ENCODE measurements around the gene FRMD1.

The FRMD1 gene

GRCh38 chr6:168078943-168079405, at the start of gene FRMD1:
FRMD1 (minus strand) TSS chr6:168079212; CDS start chr6:168079094, 118 bp downstream.
- H3K9ac ChIP-seq (ENCODE audit: insufficient read length), result no peak within 1 kb of the TSS
- no peaks in the 10 kb centered on the region for H3K36me3 ChIP-seq (ENCODE audit: insufficient read depth, low read length)
- no peak for TF ChIP-seq POLR2AphosphoS5 (IDR thresholded peaks at IDR 0.05; ENCODE audit: borderline replicate concordance, low read depth, low read length)
- no peak for TF ChIP-seq FOXP2 (optimal IDR thresholded peaks at IDR 0.05; ENCODE audit: control extremely low read depth, extremely low read length, insufficient read depth)
- TF ChIP-seq EZH2 (IDR thresholded peaks at IDR 0.05), result no peak
- no peak within 1 kb of the TSS for H3K4me3 ChIP-seq
- no peaks in the 10 kb centered on the region for H3K9me3 ChIP-seq (ENCODE audit: low read depth, low read length)
- no peak for DNase-seq (ENCODE audit: low read depth, low spot score)
- no peak within 1 kb of the TSS for H3K27ac ChIP-seq

DNA sequence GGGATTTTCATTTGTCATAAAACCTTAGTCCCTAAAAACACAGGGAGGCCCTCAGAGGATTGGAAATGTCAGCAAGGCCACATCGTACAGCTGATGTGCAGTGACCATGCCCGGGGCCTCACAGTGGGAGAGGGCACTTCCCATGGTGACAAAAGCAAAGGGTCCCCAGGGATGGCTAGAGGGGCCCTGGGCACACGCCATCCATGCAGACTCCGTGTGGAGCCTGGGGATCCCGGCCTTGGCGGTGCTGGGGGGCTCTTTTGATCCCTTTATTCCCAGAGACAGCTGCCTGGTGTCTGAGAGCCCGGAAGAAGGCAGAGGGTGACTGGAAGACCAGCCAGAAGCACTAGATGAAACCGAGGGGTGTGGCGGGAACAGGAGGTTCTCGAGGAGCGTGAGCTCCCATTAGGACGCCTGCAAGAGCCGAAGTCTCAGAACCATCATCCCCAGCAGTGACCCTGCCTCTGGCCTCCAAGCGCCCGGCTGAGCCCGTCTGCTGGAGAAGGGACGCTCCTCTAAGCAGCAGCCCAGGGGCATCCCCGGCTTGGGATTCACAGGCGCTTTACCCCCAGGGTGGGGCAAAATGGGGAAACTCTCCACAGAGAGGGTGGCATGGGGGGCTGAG, 49.1 kb upstream of the FRMD1 start:
- H3K27ac ChIP-seq, result no peak overlapping the region
- TF ChIP-seq FOXP2 (optimal IDR thresholded peaks at IDR 0.05; ENCODE audit: control extremely low read depth, extremely low read length, insufficient read depth) (no peak), POLR2AphosphoS5 (IDR thresholded peaks at IDR 0.05; ENCODE audit: borderline replicate concordance, low read depth, low read length) (no peak), EZH2 (IDR thresholded peaks at IDR 0.05) (no peak)
- H3K9me3 ChIP-seq (ENCODE audit: low read depth, low read length), result no peaks in the 10 kb centered on the region
- H3K9ac ChIP-seq (ENCODE audit: insufficient read length), result no peak overlapping the region
- no peak overlapping the region for H3K4me3 ChIP-seq
- H3K36me3 ChIP-seq (ENCODE audit: insufficient read depth, low read length), result no peaks in the 10 kb centered on the region
- DNase-seq (ENCODE audit: low read depth, low spot score), result no peak

DNA sequence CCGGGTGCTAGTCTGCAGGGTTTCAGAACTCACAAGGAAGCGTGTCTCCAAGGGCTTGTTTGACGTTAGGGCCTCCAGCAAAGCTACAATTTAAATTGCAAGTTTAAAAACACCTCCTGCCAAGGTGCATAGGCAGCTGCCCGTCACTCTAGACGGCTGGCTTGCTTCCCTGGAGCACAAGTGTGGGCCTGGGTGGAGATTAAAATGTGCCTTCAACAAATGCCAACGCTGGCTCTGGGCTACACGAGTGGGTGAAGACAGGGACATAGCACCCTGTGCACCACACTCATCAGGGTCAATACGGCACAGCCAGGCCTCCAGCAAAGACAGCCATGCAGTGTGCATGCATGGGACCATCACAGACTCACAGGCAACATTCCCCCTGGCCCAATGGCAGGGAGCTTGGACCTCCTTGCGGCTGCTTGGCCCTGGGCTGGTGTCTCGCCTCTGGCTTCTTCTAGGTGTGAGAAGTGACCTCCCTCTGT, 48.4 kb upstream of the FRMD1 start:
- Histone ChIP-seq H3K27ac (no peak overlapping the region), H3K4me3 (no peak overlapping the region), H3K36me3 (ENCODE audit: insufficient read depth, low read length) (no peaks in the 10 kb centered on the region), H3K9me3 (ENCODE audit: low read depth, low read length) (no peaks in the 10 kb centered on the region), H3K9ac (ENCODE audit: insufficient read length) (no peak overlapping the region)
- TF ChIP-seq POLR2AphosphoS5 (IDR thresholded peaks at IDR 0.05; ENCODE audit: borderline replicate concordance, low read depth, low read length) (no peak), EZH2 (IDR thresholded peaks at IDR 0.05) (no peak)
- DNase-seq (ENCODE audit: low read depth, low spot score), result no peak

DNA sequence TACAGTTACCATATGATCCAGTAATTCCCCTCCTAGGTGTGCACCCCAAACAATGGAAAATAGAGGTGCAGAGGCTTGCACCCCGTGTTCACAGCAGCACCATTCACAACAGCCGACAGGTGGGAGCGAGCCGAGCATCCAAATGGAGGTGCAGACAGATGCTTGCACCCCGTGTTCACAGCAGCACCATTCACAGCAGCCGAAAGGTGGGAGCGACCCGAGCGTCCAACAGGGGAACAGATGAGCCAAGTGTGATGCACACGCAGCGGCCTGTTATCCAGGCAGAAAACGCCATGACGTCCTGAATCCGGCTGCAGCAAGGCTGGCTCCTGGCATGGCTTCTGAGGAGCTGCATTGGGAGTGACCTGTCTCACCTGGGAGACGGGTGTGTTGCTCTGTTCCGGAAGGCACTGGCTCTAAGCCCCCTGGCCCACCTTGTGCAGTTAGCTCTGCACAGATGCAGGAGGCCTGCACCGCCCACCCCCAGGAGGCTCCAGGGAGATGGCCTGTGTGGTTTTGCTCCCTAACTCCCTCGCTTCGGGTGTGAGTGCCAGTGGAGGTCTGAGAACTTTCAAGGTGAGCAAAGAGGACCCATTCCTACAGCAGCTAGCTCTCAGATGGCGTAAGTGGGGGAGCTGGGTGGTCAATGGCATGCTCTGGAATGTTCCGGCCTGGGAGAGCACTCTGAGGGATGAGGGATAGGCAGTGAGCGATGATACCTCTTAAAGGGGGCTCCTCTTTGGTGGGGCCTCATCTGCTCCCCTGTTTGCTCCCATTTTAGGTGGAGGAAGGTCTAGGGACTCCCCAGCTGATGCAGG, 47.8 kb upstream of the FRMD1 start:
- H3K9ac ChIP-seq (ENCODE audit: insufficient read length), result no peak overlapping the region
- no peak for DNase-seq (ENCODE audit: low read depth, low spot score)
- no peaks in the 10 kb centered on the region for H3K36me3 ChIP-seq (ENCODE audit: insufficient read depth, low read length)
- H3K4me3 ChIP-seq, result no peak overlapping the region
- no peaks in the 10 kb centered on the region for H3K9me3 ChIP-seq (ENCODE audit: low read depth, low read length)
- TF ChIP-seq POLR2AphosphoS5 (IDR thresholded peaks at IDR 0.05; ENCODE audit: borderline replicate concordance, low read depth, low read length), result no peak
- no peak for TF ChIP-seq FOXP2 (optimal IDR thresholded peaks at IDR 0.05; ENCODE audit: control extremely low read depth, extremely low read length, insufficient read depth)
- no peak for TF ChIP-seq EZH2 (IDR thresholded peaks at IDR 0.05)
- H3K27ac ChIP-seq, result no peak overlapping the region

- no peak for DNase-seq (ENCODE audit: low read depth, low spot score)
- TF ChIP-seq EZH2 (IDR thresholded peaks at IDR 0.05) (no peak), FOXP2 (optimal IDR thresholded peaks at IDR 0.05; ENCODE audit: control extremely low read depth, extremely low read length, insufficient read depth) (no peak), POLR2AphosphoS5 (IDR thresholded peaks at IDR 0.05; ENCODE audit: borderline replicate concordance, low read depth, low read length) (no peak)
- no peak overlapping the region for H3K27ac ChIP-seq
- H3K9ac ChIP-seq (ENCODE audit: insufficient read length), result no peak overlapping the region
- H3K4me3 ChIP-seq, result no peak overlapping the region
- no peaks in the 10 kb centered on the region for H3K36me3 ChIP-seq (ENCODE audit: insufficient read depth, low read length)
- H3K9me3 ChIP-seq (ENCODE audit: low read depth, low read length), result no peaks in the 10 kb centered on the region
Observed at GRCh38 chr6:168125429-168126001, 46.5 kb upstream of the FRMD1 start.

GRCh38 chr6:168124921-168125320, 45.9 kb upstream of the FRMD1 start:
- Histone ChIP-seq H3K27ac (no peak overlapping the region), H3K9ac (ENCODE audit: insufficient read length) (no peak overlapping the region), H3K36me3 (ENCODE audit: insufficient read depth, low read length) (no peaks in the 10 kb centered on the region), H3K9me3 (ENCODE audit: low read depth, low read length) (no peaks in the 10 kb centered on the region), H3K4me3 (no peak overlapping the region)
- DNase-seq (ENCODE audit: low read depth, low spot score), result no peak
- TF ChIP-seq POLR2AphosphoS5 (IDR thresholded peaks at IDR 0.05; ENCODE audit: borderline replicate concordance, low read depth, low read length) (no peak), EZH2 (IDR thresholded peaks at IDR 0.05) (no peak), FOXP2 (optimal IDR thresholded peaks at IDR 0.05; ENCODE audit: control extremely low read depth, extremely low read length, insufficient read depth) (no peak)

GRCh38 chr6:168124158-168124557, 45.1 kb upstream of the FRMD1 start:
- no peak overlapping the region for H3K27ac ChIP-seq
- no peak for TF ChIP-seq EZH2 (IDR thresholded peaks at IDR 0.05)
- TF ChIP-seq POLR2AphosphoS5 (IDR thresholded peaks at IDR 0.05; ENCODE audit: borderline replicate concordance, low read depth, low read length), result no peak
- TF ChIP-seq FOXP2 (optimal IDR thresholded peaks at IDR 0.05; ENCODE audit: control extremely low read depth, extremely low read length, insufficient read depth), result no peak
- H3K4me3 ChIP-seq, result no peak overlapping the region
- H3K36me3 ChIP-seq (ENCODE audit: insufficient read depth, low read length), result no peaks in the 10 kb centered on the region
- no peak for DNase-seq (ENCODE audit: low read depth, low spot score)
- H3K9ac ChIP-seq (ENCODE audit: insufficient read length), result no peak overlapping the region
- no peaks in the 10 kb centered on the region for H3K9me3 ChIP-seq (ENCODE audit: low read depth, low read length)

DNA sequence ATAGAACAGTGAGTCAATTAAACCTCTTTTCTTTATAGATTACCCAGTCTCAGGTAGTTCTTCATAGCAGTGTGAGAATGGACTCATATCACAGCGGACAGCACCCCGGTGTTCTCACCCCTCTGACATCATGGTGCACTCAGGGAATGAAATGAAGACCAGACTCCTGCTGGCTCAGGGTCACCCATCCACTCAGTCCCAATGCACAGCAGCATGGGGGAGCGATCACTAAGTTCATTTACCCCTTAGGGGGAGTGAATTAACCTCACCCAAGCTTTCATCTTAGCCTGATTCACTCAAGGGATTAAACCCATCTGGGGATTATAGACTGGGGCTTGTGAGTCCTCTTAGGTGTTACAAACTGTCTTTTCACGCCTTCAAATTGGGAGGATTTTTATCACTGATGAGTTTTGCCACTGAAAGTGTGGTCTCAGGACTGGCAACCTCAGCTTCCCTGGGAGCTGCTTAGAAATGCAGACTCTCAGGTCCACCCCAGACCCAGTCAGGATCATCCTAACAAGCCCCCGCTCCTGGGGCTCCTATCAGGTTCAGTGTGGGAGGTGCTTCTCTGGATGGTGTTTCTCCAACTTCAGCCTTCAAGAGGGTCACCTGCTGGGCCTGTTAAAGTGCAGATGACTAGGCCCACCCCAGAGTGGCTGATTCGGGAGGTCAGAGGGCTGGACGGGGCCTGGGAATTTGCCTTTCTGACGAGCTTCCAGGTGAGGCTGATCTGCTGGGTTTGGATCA, 44.3 kb upstream of the FRMD1 start:
- Histone ChIP-seq H3K9ac (ENCODE audit: insufficient read length) (no peak overlapping the region), H3K36me3 (ENCODE audit: insufficient read depth, low read length) (no peaks in the 10 kb centered on the region), H3K9me3 (ENCODE audit: low read depth, low read length) (no peaks in the 10 kb centered on the region), H3K4me3 (no peak overlapping the region), H3K27ac (no peak overlapping the region)
- no peak for DNase-seq (ENCODE audit: low read depth, low spot score)
- no peak for TF ChIP-seq POLR2AphosphoS5 (IDR thresholded peaks at IDR 0.05; ENCODE audit: borderline replicate concordance, low read depth, low read length)
- no peak for TF ChIP-seq FOXP2 (optimal IDR thresholded peaks at IDR 0.05; ENCODE audit: control extremely low read depth, extremely low read length, insufficient read depth)
- no peak for TF ChIP-seq EZH2 (IDR thresholded peaks at IDR 0.05)
